ENCODE measurements around the gene LRRC2.

DNA sequence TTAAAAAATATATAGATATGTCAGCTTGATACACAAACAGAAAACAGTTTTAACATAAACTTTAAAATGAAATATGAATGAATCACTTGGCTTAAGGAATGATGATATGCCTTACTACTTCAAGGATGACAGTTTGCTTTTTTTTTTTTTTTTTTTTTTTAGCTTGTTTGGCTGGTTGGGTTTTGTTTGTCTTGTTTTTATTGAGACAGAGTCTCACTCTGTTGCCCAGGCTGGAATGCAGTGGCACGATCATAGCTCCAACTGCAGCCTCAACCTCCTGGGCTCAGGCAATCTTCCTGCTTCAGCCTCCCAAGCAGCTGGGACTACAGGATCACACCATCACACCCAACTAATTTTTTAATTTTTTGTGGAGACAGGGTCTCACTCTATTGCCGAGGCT is 14.5 kb downstream of the LRRC2 start:
- TF ChIP-seq, protein P1, sequence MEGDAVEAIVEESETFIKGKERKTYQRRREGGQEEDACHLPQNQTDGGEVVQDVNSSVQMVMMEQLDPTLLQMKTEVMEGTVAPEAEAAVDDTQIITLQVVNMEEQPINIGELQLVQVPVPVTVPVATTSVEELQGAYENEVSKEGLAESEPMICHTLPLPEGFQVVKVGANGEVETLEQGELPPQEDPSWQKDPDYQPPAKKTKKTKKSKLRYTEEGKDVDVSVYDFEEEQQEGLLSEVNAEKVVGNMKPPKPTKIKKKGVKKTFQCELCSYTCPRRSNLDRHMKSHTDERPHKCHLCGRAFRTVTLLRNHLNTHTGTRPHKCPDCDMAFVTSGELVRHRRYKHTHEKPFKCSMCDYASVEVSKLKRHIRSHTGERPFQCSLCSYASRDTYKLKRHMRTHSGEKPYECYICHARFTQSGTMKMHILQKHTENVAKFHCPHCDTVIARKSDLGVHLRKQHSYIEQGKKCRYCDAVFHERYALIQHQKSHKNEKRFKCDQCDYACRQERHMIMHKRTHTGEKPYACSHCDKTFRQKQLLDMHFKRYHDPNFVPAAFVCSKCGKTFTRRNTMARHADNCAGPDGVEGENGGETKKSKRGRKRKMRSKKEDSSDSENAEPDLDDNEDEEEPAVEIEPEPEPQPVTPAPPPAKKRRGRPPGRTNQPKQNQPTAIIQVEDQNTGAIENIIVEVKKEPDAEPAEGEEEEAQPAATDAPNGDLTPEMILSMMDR (IDR thresholded peaks at IDR 0.05), result no peak
- TF ChIP-seq POLR2A (IDR thresholded peaks at IDR 0.05) (no peak), POLR2AphosphoS5 (IDR thresholded peaks at IDR 0.05) (no peak)

Data from breast epithelium (tissue), 3 donors.